ENCODE measurements around the gene CCDC73. TPM values are rescaled to one million over a fixed set of nuclear protein-coding genes. Genes with fewer than 3 reads are reported as not detected.
A peak's percentile ranks its signal among the peaks of the same experiment; 100 is the strongest.

Gene CCDC73
- total and polyA plus RNA-seq, 2 of the 4 experiments (the other 2 are of a cell fraction): not detected

DNA sequence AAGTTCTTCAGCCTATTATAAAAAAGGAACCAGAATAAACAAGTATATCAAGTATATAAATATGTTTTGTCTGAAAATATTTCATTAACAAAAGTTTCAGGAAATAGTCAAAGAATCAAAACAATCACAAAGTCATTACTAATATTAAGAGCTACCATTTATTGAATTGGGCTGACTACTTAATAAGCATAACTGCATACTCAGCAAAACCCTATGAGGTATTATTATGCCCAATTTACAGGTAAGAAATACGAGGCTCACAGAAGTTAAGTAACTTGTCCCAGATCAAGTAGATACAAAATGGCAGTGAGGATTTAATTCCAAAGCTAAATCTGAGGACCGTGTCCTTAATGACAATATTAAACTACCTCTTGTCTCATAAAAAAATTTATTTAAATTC, 158.6 kb downstream of the CCDC73 start:
- Histone ChIP-seq H2AK5ac (ENCODE audit: low read depth, low read length) (no peak overlapping the region), H3K27me3 (ENCODE audit: control insufficient read depth, insufficient read depth, low read length) (no peaks in the 10 kb centered on the region), H3K4me3 (ENCODE audit: insufficient read depth, low read depth, low read length) (no peak overlapping the region), H3K9ac (ENCODE audit: low read depth, low read length) (no peak overlapping the region), H3K56ac (ENCODE audit: extremely low read depth, insufficient read depth, low read length) (no peak overlapping the region), H3K4ac (ENCODE audit: low read depth, low read length) (no peak overlapping the region), H3K36me3 (ENCODE audit: control insufficient read depth, insufficient read depth, low read length) (no peaks in the 10 kb centered on the region), H3K4me2 (ENCODE audit: low read depth, low read length) (no peak overlapping the region), H2BK20ac (ENCODE audit: low read depth, low read length) (no peak overlapping the region), H3K14ac (replicated peaks; ENCODE audit: low read depth, low read length) (no peak overlapping the region), H2BK5ac (ENCODE audit: low read depth, low read length, poor library complexity, severe bottlenecking) (no peak overlapping the region), H4K91ac (ENCODE audit: insufficient read depth, low read depth, low read length) (no peak overlapping the region), H3K27ac (ENCODE audit: insufficient read depth, low read length) (no peak overlapping the region), H3K4me1 (ENCODE audit: control insufficient read depth, insufficient read depth, low read length) (no peaks in the 10 kb centered on the region), H2BK120ac (ENCODE audit: low read depth, low read length) (no peak overlapping the region), H3K23ac (ENCODE audit: low read depth, low read length) (no peak overlapping the region), H3K18ac (ENCODE audit: low read depth, low read length) (no peak overlapping the region), H4K8ac (ENCODE audit: low read depth in 2 of 2, low read length in 2 of 2) (no peak overlapping the region), H2BK15ac (ENCODE audit: low read depth, low read length) (no peak overlapping the region), H3K9me3 (ENCODE audit: control insufficient read depth, insufficient read depth, low read length) (no peaks in the 10 kb centered on the region), H2AK9ac (replicated peaks; ENCODE audit: low read depth, low read length, poor library complexity) (no peak overlapping the region), H2AFZ (replicated peaks; ENCODE audit: low read length, poor library complexity) (no peak overlapping the region), H3K79me1 (ENCODE audit: low read depth in 1 of 2, low read length in 2 of 2) (no peaks in the 10 kb centered on the region), H3K9me1 (ENCODE audit: insufficient read depth, low read length) (no peaks in the 10 kb centered on the region), H4K20me1 (ENCODE audit: insufficient read depth, low read length) (no peaks in the 10 kb centered on the region), H4K5ac (ENCODE audit: low read depth, low read length) (no peak overlapping the region)
- in situ Hi-C loops (cut with MboI; ENCODE audit: low sequenced_read_pairs): no loop called here
- CTCF ChIA-PET: no interaction called here
- no peak for ATAC-seq (ENCODE audit: low read depth)
- dilution Hi-C loops (cut with HindIII; ENCODE audit: low sequenced_read_pairs, unreplicated experiment): no loop called here
- no TSS peak for BruUV-seq (replicated peaks)
- POLR2A ChIA-PET (ENCODE audit: unreplicated experiment): no interaction called here
- no peak for DNase-seq
- intact Hi-C loops (cut with micrococcal nuclease): no loop called here
- no CpG with 5 or more reads among the region's 2 CpGs for WGBS, 2 experiments (ENCODE audit: extremely low coverage in 2 of 2, insufficient read length in 1 of 2)
- TF ChIP-seq SMC3 (IDR thresholded peaks at IDR 0.05; ENCODE audit: low read depth, low read length) (no peak), MAFK (IDR thresholded peaks at IDR 0.05; ENCODE audit: low read depth, low read length) (peak; percentile 94)
